ENCODE results near the gene DEDD. TPM values are rescaled to one million over a fixed set of nuclear protein-coding genes. Genes with fewer than 3 reads are reported as not detected.

DEDD gene
- total RNA-seq, 1 experiment from 2014 or later: 44.7 TPM

- peak overlapping the region in 1 of 3 experiments; percentile 69; a peak in 2 of 7 replicates for H3K27ac Mint-ChIP-seq
- no peak overlapping the region for H2BK12ac ChIP-seq (ENCODE audit: insufficient read length, low read depth, low read length)
- no peak overlapping the region for H3T11ph ChIP-seq (ENCODE audit: low read length)
- H2BK15ac ChIP-seq (ENCODE audit: low read depth, low read length): no peak overlapping the region
- H3K36me3 Mint-ChIP-seq (ENCODE audit: insufficient read depth in 1 of 3, low read depth in 3 of 3): no peaks in the 10 kb centered on the region
- no peak overlapping the region for H2BK120ac ChIP-seq (ENCODE audit: low read depth, low read length, poor library complexity, severe bottlenecking)
- H3K9ac ChIP-seq (ENCODE audit: extremely low read depth, insufficient read length, low read length): no peak overlapping the region
- no peak overlapping the region for H3K4me2 ChIP-seq (ENCODE audit: insufficient read depth, insufficient read length, low read length)
- H2AFZ ChIP-seq (ENCODE audit: low read length): no peak overlapping the region
- H3K27ac ChIP-seq (ENCODE audit: insufficient read length, low read depth, low read length): no peak overlapping the region
- no peaks in the 10 kb centered on the region; a peak in 1 of 5 replicates for H3K9me3 Mint-ChIP-seq
- no peaks in the 10 kb centered on the region for H3K4me1 ChIP-seq (ENCODE audit: insufficient read depth, low read length)
- no peaks in the 10 kb centered on the region for H3K79me2 ChIP-seq (ENCODE audit: insufficient read depth, low read length)
- H2BK5ac ChIP-seq (ENCODE audit: insufficient read length, low read length): no peak overlapping the region
- no peak overlapping the region for H4K91ac ChIP-seq (ENCODE audit: insufficient read length, low read depth, low read length)
- no peak overlapping the region for H3K23ac ChIP-seq (ENCODE audit: insufficient read length, low read depth, low read length)
- no peak overlapping the region for H2BK20ac ChIP-seq (ENCODE audit: low read depth, low read length, poor library complexity, severe bottlenecking)
- no CpG with 5 or more reads among the region's 7 CpGs for WGBS (ENCODE audit: extremely low coverage, insufficient read length, low lambda C conversion rate)
- H3K27me3 Mint-ChIP-seq (ENCODE audit: low read depth): peaks cover 2% of the 10 kb centered on the region; the same call in 1 of the 2 replicates
- H3K4ac ChIP-seq (ENCODE audit: low read depth, low read length): no peak overlapping the region
- H4K20me1 ChIP-seq (ENCODE audit: control insufficient read depth, insufficient read depth, insufficient read length): no peaks in the 10 kb centered on the region
- no peak overlapping the region for H3K56ac ChIP-seq (ENCODE audit: insufficient read length, low read depth, low read length)
- no peak for DNase-seq
- no peak overlapping the region for H3K14ac ChIP-seq (ENCODE audit: insufficient read depth, low read length)
- peaks cover 12% of the 10 kb centered on the region in 2 experiments; a peak in 3 of 4 replicates for H3K4me1 Mint-ChIP-seq
- no peak overlapping the region for H4K8ac ChIP-seq (replicated peaks; ENCODE audit: insufficient read length, low read depth, low read length)
- no peak overlapping the region for H3K18ac ChIP-seq (ENCODE audit: insufficient read length, low read depth, low read length)
- 0 out of 3 replicates have a peak, but pooled peaks have one; percentile 15 for TF ChIP-seq CTCF (conservative IDR thresholded peaks at IDR 0.05)
- no peak overlapping the region for H4K5ac ChIP-seq (ENCODE audit: insufficient read length, low read depth, low read length)
- H3K27me3 ChIP-seq (ENCODE audit: insufficient read depth, low read length): no peaks in the 10 kb centered on the region
- H3K79me1 ChIP-seq (ENCODE audit: insufficient read depth, low read depth, low read length, poor library complexity, severe bottlenecking): no peaks in the 10 kb centered on the region
- H3K9me3 ChIP-seq (ENCODE audit: control insufficient read depth, low read depth, low read length): no peaks in the 10 kb centered on the region
- H2AK5ac ChIP-seq (ENCODE audit: insufficient read length, low read length): no peak overlapping the region
- no peaks in the 10 kb centered on the region for H3K23me2 ChIP-seq (ENCODE audit: insufficient read length, low read depth, low read length, poor library complexity, severe bottlenecking)
- no peak overlapping the region for H3K4me3 Mint-ChIP-seq
These were observed 58.9 kb downstream of the DEDD start for GRCh38 chr1:161073474-161074121.
